ENCODE results near the gene FAM118B.

The FAM118B gene

DNA sequence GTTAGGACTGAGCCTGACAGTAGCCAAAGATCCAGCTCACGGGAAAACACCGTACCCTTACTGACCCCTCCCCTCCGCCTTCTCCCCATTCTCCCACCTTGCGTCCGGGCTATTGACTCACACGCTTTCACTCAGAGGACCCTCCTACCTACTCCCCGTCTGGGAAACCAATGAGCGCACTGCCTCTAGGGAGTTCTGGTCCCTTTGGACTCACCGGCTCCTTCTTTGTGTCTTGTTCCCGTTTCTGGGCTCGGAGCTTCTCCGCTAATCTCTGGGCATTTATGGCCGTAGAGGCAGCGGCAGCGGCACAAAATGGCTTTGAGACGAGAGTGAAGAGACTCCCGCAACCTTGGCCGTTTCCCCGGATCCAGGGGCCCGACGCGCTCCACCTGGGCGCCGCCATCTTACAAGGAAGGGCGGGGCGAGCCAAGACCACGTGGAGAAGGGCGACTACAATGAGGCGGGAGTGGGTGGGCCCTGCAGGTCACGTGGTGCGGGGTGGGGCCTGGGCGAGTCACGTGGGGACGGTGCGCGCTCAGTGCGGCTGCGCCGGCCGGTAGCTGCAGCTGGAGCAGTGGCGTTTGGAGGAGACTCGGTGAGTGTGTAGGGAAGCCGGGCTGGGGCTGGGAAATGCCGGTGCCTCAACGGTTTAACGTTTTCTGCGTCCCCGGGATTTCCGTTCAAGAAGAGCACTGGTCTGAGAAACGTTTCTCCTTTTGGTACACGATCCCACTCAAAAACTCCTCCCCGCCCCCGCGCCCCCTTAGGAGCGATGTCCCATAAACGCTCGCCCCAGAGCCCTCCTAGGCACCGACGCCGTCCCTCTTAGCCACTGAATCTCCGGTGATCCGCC lies at the start of gene FAM118B, which contains the start of gene RPUSD4:
FAM118B (plus strand) TSS at position 547 of the 853 bp plus-strand sequence. CDS start 23,220 bp downstream, outside the sequence.
RPUSD4 (minus strand) TSS at position 415 of the 853 bp plus-strand sequence; CDS start at position 403, 12 bp downstream.
- peak; percentile 91 for DNase-seq

- no peak for DNase-seq
Measured at GRCh38 chr11:126162306-126163030, 49.1 kb upstream of the FAM118B start.

DNA sequence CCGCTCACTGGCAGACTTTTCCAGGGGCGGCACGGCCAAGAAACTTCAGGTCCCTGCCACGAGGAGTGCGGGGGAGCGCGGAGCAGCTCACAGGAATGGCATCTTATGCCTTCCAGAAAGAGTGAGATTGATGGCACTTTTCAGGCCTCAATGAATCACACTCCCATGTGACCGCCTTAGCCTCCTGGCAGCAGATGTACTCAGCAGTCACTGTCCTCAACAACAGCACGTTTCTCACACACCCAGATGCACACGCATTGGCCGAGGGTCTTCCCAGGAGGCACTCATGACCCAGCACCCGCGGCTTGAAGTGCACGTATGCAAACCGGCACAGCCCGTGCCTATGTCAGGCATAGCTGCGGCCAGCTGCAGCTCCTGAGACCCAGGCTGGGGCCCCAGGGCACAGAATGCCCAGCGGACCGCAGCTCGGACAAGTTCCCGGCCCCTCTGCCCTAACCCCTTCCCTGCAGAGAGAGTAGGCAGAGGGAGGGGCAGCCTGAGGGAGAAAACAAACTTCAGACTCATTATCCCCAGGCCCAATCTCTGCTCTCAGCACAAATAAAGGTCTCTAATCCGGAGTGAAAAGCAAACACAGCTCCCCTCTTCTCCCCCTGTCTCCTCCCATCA lies 48.4 kb upstream of the FAM118B start:
- peak; percentile 54 for DNase-seq

GRCh38 chr11:126163779-126164178 lies 47.8 kb upstream of the FAM118B start:
- DNase-seq: no peak

DNA sequence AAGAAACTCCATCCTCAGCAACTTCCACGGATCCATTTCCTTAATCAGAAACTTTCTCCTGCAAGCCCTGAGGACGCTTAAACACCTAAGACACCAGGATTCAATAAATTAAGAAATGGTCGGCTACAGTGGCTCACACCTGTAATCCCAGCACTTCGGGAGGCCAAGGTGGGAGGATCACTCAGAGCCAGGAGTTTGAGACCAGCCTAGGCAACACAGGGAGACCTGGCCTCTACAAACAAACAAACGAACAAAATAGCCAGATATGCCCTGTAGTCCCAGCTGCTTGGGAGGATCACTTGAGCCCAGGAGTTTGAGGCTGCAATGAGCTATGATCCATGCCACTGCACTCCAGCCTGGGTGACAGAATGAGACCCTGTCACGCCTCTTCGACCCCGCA lies 46.8 kb upstream of the FAM118B start:
- no peak for DNase-seq

DNA sequence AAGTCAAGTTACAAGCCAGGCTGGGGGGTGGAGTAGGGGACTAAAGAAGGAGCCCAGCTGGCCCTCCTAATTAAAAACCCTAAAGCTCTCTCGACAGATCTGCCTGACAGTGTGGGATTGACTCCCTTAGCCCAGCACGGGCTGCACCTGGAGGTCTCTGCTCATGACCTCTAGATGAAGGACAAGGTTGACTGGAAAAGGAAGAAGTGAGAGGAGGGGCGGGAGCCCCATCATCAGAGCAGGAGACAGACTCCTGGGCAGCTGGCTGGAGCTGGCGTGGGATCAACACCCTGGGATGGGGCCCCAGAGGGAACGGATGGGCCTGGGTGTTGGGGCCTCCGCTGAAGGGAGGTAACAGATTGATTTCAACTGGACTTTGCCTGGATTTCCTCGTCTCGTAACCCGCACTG lies 46.3 kb upstream of the FAM118B start:
- DNase-seq: no peak

DNA sequence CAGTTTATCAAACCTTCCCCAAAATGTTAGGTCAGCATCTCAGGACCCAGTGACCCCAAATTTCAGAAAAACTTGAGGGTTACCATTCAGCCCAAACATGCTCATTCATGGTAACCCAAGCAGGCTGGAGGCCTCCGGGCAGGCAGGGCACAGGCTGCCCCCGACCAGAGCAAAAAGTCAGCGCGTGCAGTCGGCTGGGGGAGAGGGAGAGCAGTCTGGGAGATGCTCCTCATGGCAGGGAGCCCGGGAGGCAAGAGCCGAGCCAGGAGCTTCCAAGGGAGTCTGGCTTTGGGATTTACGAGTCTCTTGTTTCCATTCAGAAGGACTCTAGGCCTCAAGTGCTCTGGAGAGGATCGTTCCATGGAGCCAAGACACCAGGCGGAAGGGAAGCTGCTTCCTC lies 45.8 kb upstream of the FAM118B start:
- DNase-seq: no peak

- DNase-seq: no peak
Measured at GRCh38 chr11:126166413-126166812, 45.2 kb upstream of the FAM118B start.

DNA sequence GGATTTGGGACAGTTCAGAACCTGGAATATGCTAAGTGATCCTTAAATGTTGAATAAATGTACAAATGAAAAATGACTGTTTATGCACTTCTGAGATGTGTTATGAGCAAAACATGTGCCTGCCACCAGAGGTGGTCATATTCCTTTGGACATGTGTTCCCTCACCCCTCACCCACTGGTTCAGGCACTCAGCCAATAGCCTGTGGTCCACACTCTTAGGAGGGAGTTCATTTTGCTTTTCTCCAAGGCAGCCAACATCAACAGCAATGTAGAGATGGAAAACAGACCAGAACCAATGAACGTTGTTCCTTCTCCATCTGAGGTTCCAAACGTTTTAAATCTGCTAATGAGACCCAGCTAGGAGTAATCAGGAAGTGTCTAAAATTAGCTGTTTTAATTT lies 44.1 kb upstream of the FAM118B start:
- no peak for DNase-seq

DNA sequence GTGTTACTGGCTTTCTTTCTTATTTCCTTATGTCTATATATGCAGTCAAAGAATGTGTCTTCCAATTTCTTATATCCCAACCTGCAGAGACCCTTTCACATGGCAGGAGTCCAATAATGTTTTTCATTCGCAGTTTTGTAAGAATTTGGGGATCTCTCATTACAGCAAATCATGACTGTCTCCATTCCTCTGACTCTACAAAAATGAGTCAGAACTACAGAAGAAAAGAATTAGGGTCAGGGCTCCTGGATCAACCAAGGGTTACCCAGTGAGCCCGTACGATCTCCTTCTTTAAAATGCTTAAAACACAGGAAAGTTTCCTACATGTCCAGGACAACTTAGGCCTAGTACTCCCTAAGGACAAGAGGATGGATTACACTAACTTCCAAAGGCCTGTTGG lies 42.3 kb upstream of the FAM118B start:
- DNase-seq: no peak

DNA sequence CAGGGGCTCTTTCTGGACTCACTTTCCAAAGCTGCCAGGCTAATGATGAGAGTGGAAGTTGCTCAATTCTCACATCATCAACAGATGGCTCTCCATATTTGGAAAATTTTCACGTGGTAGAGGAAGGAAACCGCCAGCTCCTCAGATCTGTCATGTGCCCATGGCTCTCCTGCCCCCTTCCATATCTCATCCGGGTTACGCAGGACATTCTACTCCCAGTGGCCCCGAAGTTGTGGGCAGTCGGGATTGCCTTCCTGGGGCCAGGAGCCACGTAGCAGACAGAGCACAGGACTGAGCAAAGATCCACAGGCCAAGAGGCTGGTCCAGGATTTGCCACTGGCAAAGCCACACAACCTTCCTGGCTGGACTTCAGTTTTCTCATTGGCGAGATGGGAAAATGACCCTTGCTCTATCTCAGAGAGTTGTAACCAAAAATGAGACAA lies 39.0 kb upstream of the FAM118B start:
- no peak for DNase-seq

GRCh38 chr11:126173257-126173656 lies 38.3 kb upstream of the FAM118B start:
- DNase-seq: no peak

DNA sequence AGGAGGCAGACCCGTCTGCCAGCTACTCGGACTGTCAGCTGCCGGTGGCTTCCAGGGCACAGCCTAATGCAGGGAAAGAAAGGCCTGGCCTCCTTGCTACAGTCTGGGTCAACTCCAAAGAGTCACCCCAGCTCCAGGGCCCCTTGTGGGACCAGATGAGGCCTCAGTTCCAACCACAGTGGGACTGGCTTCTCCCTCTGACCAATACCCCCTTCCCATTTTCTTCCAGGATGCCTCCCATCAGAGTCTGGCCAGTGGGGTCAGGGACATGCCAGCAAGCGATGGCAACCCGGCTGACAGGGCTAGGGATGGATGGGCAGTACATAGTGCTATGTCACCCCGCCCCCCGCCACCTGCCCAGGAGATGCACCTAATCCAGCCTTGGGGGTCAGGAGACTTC lies 36.8 kb upstream of the FAM118B start:
- DNase-seq: no peak

DNA sequence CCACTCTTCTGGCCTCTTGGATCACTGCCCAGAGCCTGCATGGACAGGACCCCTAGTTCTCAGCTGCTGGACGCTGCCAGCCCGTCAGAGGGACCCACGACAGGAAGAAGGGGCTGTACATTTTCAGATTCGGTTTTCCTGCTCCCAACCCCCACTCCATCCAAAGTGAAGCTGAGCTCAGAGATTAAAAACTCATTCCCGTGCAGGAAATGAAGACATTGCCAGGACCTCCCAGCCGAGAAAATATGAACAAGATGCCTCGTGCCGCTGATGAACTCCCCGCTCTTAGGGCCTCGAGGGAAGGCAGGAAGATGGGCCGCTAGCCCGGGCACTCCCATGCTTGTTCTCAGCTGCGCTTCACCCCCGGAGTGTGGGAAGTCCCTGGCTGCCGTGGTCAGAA lies 36.2 kb upstream of the FAM118B start:
- DNase-seq: no peak

DNA sequence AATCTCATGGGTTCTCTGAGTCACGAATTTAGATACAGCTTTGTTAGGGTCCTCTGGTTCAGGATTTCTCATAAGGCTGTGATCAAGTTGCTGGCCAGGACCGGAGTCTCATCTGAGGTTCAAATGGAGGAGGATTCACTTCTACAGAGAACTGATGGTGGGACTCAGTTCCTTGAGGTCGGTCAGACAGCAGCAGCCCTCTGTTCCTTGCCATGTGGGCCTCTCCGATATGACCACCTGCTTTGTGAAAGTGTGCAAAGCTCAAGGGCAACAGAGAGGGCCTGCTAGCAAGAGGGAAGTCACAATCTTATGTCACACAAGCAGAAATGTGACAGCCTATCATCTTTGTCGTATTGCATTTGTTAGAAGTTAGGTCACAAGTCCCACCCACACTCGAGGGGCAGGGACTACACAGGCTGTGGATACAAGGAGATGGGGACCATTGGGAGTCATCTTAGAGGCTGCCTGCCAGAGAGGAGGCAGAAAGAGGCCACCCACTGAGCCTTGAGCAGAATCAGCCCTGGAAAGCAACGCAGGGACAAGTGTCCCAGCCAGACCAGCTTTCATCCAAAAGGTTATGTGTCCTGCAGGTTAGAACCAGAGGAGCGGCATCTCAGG lies 34.6 kb upstream of the FAM118B start:
- DNase-seq: no peak

DNA sequence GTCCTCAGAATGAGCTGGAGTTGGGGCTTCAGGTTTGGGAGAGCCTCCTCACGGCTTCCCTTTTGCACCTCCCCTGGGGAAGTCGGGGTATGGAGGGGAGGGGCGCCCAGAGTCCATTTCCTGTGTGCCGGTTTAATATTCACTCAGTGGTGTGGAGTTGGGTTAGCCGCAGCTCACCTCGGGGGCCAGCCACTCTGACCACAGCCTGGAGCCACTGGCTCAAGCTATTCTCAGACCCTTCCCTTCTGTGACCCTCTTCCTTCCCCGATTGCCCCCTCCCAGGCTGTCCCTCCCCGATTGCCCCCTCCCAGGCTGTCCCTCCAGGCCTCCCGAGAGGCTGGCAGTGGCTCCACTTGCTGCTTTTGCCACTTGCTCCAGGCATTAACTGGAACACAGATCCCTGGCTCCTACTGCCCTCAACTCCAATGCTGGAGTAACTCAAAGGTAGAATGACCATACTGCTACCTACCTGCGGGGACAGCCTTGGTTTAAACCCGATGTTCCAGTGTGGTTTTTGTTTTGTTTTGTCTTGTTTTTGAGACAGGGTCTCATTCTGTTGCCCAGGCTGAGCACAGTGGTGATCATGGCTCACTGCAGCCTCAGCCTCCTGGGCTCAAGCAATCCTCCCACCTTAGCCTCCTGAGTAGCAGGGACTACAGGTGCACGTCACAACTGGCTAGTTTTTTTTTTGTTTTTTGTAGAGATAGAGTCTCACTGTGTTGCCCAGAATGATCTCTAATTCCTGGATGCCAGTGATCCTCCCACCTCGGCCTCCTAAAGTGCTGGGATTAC lies 29.4 kb upstream of the FAM118B start:
- no peak for DNase-seq

- DNase-seq: no peak
Measured at GRCh38 chr11:126182787-126183445, 28.7 kb upstream of the FAM118B start.

GRCh38 chr11:126185259-126186024 lies 26.1 kb upstream of the FAM118B start:
- DNase-seq: no peak

DNA sequence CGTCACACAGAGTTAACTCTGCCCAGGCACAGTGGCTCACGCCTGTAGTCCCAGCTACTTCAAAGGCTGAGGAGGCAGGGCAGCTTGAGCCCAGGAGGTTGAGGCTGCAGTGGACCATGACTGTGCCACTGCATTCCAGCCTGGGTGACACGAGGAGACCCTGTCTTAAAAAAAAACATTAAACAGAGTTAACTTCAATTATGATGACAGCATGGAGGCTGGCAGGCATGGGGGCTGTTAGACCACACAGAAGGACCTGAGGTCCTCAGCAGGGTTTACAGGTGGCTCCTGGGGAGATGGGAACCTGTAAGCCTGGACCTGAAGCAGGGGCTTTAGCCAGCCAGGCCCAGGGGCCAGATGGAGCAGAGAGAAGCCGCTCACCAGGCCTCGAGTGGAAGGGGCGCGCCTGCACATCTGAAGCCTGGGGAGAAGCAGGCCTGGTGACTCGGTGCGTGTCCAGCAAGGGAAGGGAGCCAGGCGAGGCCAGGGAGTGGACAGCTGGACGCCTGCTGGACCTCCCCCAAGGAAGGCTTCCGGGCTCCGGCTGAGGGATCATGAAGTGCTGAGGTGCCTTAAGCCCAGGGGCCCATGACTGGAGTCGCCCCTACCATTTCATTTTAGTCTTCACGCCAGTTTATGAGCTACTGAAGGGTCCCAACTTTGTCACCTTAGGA lies 25.4 kb upstream of the FAM118B start:
- DNase-seq: no peak
